Muscle of leg (tissue), 11 donors: ENCODE results near the gene DEPDC1. TPM values are rescaled to one million over a fixed set of nuclear protein-coding genes. Genes with fewer than 3 reads are reported as not detected.

Source experiments
- DNase-seq: peaks from one replicate; pipeline ENCODE4 v3.0.0; 2013
- H3K27ac ChIP-seq: one replicate; pipeline ENCODE4 v1.5.1; 2013; ENCODE audit warnings: mild to moderate bottlenecking, low read length, control low read depth
- H3K27me3 ChIP-seq: one replicate; pipeline ENCODE4 v1.6.1; 2013; ENCODE audit warnings: low read length; ENCODE audit not compliant: control insufficient read depth, insufficient read depth
- H3K36me3 ChIP-seq: one replicate; pipeline ENCODE4 v1.6.1; 2013; ENCODE audit warnings: low read length; ENCODE audit not compliant: control insufficient read depth, insufficient read depth
- H3K4me1 ChIP-seq: one replicate; pipeline ENCODE4 v1.6.1; 2013; ENCODE audit warnings: low read length; ENCODE audit not compliant: control insufficient read depth, insufficient read depth
- H3K4me3 ChIP-seq: one replicate; pipeline ENCODE4 v1.5.1; 2013; ENCODE audit warnings: low read length, control low read depth
- H3K9me3 ChIP-seq: replicated peaks from 2 replicates; pipeline ENCODE4 v1.6.1; 2013; ENCODE audit warnings: low read depth, low read length; ENCODE audit not compliant: control insufficient read depth
- WGBS: methylation state at CpG from one replicate; pipeline ENCODE4 v1.1.5; 2013; ENCODE audit warnings: missing lambda C conversion rate; ENCODE audit not compliant: insufficient coverage; 5-methylcytosine and 5-hydroxymethylcytosine counted together
- polyA plus RNA-seq, 8 donors: library from polyadenylated mRNA; unstranded; fragments of 120-200 nt; gene quantifications; one replicate each; pipeline versions ENCODE4 v1.2.1 to v1.2.3, GENCODE V29; 2013; ENCODE audit warnings: inconsistent platforms in 1 of 8, low replicate concordance in 1 of 8; ENCODE audit not compliant: insufficient read length in 8 of 8, insufficient read depth in 1 of 8
- total RNA-seq: library from RNA; stranded (reverse); fragments of 120-200 nt; gene quantifications from one replicate; pipeline ENCODE4 v1.2.4, GENCODE V29; 2013

The DEPDC1 gene
- total and polyA plus RNA-seq, 9 donors: 5.9 to 14.4 (median 9.2) TPM

DNA sequence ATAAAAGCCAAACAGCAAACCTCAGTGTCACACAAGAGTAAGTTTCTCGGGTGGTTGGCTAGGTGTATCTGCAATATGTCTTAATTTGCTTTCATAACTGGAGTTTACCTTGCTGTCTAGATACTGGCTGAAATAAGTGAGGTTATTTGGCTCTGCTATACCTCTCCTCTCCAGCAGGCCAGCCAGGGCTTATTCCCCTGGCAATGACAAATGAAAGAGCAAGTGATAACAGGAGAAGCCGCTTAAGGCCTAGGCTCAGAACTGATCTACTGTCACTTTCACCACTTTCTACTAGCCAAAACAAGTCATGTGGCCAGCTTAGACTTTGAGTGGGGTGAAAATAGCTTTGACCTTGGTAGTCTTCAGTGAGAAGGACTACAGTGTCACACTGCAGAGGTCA lies 42.3 kb downstream of the DEPDC1 start:
- no CpG with 5 or more reads among the region's 2 CpGs for WGBS
- no peaks in the 10 kb centered on the region for H3K27me3 ChIP-seq
- no peak overlapping the region for H3K27ac ChIP-seq
- no peaks in the 10 kb centered on the region for H3K9me3 ChIP-seq
- H3K4me1 ChIP-seq: peaks cover 5% of the 10 kb centered on the region
- DNase-seq: no peak
- no peak overlapping the region for H3K4me3 ChIP-seq
- H3K36me3 ChIP-seq: no peaks in the 10 kb centered on the region

DNA sequence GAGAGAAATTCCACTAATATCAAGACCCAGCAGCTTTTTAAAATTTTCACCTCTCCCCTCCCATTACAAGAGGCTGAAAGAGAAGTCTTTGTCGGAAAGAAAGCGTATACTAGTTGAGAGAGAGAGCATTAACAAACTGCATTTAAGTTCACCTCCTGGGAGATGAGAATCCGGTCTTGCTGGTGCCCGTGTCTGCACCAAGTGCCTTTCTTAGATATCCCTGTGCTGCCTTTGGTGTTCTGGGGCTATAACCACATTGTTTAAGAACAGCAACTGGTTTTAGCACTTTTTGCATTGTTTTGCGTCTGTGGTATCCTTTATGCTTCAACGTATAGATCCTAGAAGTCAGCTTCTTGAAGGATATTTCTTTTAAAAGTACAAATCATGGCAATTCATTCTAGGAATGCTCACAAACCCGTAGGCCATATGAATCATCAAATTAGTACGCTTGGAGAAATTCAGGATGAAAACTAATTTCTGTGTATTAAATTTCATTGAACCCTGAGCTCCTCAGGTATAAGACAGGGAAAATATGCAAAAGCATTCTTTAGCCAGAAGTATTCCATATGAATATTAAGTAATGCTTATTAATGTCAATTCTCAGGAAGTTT lies 43.7 kb downstream of the DEPDC1 start:
- Histone ChIP-seq H3K9me3 (no peaks in the 10 kb centered on the region), H3K27me3 (no peaks in the 10 kb centered on the region), H3K4me3 (no peak overlapping the region), H3K27ac (no peak overlapping the region), H3K36me3 (no peaks in the 10 kb centered on the region), H3K4me1 (peaks cover 5% of the 10 kb centered on the region)
- no peak for DNase-seq
- WGBS: 42% methylated on average over 2 of the region's 8 CpGs

- Histone ChIP-seq H3K9me3 (no peaks in the 10 kb centered on the region), H3K27me3 (no peaks in the 10 kb centered on the region), H3K4me3 (no peak within 1 kb of the TSS), H3K4me1 (peaks cover 5% of the 10 kb centered on the region), H3K36me3 (no peaks in the 10 kb centered on the region), H3K27ac (no peak within 1 kb of the TSS)
- no CpG with 5 or more reads among the region's 1 CpG for WGBS
- DNase-seq: peak; percentile 43
Measured at GRCh38 chr1:68449901-68450300, 47.0 kb downstream of the DEPDC1 start, which contains the start of gene RPE65. TSS of gene RPE65 (minus strand) at chr1:68449954. CDS start at chr1:68449905, 49 bp downstream.

DNA sequence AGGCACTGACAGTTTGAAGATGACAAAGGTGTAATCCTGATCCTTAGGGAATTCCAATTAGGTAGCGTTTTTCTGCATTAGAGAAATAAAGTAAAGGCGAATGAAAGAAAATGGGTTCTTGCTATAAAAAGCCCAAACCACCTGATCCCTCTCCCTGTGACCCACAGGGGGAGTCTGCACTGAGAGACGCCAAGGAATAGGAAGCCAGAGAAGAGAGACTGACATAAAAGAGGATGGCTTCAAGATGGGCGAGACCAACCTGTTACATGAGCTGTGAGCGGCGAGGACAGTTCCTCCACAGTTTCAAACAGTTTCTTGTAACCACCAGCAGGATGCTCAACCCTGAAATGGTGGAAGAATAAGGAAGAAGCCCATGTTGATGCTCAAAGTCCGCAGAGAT lies 48.5 kb downstream of the DEPDC1 start:
- 68% methylated on average over 5 of the region's 7 CpGs for WGBS
- no peak overlapping the region for H3K4me3 ChIP-seq
- peaks cover 5% of the 10 kb centered on the region for H3K4me1 ChIP-seq
- H3K27ac ChIP-seq: no peak overlapping the region
- H3K36me3 ChIP-seq: no peaks in the 10 kb centered on the region
- H3K27me3 ChIP-seq: no peaks in the 10 kb centered on the region
- no peak for DNase-seq
- H3K9me3 ChIP-seq: no peaks in the 10 kb centered on the region

GRCh38 chr1:68445709-68446108 lies 51.2 kb downstream of the DEPDC1 start:
- Histone ChIP-seq H3K4me3 (no peak overlapping the region), H3K9me3 (no peaks in the 10 kb centered on the region), H3K36me3 (no peaks in the 10 kb centered on the region), H3K4me1 (peaks cover 5% of the 10 kb centered on the region), H3K27me3 (no peaks in the 10 kb centered on the region), H3K27ac (no peak overlapping the region)
- DNase-seq: no peak
- 95% methylated on average over 4 of the region's 6 CpGs for WGBS

DNA sequence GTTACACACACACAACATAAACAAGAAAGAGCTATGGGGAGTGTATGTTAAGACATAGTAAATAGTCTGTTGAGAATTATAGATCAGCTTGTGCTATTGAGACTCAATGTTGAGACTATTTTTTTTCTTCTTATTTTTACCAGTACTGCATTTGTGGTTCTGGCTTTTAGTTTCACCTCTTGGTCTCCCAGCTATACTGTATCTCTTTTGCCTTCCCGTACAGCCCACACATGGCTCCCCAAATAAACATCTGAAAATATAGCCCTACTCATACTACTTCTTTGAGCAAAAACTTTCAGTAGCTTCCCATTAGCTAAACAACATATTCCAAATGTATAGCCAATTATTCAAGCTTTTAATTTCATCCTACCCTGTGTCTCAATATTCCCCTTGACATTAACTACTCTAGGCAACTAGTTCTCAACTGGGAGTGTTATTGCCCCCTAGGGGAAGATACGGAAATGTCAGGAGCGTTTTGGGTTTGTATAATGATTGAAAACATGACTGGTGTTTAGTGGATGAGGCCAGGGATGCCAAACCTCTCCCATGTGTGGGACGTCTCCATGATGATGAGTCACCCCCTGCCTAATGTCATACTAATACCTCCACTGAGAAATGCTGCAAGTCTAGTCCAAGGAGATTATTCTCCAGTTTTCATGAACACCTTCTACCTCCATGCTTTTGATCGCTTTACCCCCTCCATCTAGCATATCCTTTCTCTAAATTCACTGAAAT lies 53.9 kb downstream of the DEPDC1 start:
- Histone ChIP-seq H3K4me1 (no peaks in the 10 kb centered on the region), H3K4me3 (no peak overlapping the region), H3K36me3 (no peaks in the 10 kb centered on the region), H3K9me3 (no peaks in the 10 kb centered on the region), H3K27me3 (no peaks in the 10 kb centered on the region), H3K27ac (no peak overlapping the region)
- peak; percentile 13 for DNase-seq
- 86% methylated on average over 2 of the region's 5 CpGs for WGBS

- Histone ChIP-seq H3K27me3 (no peaks in the 10 kb centered on the region), H3K4me1 (no peaks in the 10 kb centered on the region), H3K9me3 (no peaks in the 10 kb centered on the region), H3K36me3 (no peaks in the 10 kb centered on the region), H3K4me3 (no peak overlapping the region), H3K27ac (no peak overlapping the region)
- no peak for DNase-seq
- WGBS: 61% methylated on average over 4 of the region's 4 CpGs
Measured at GRCh38 chr1:68442006-68442405, 54.9 kb downstream of the DEPDC1 start.

DNA sequence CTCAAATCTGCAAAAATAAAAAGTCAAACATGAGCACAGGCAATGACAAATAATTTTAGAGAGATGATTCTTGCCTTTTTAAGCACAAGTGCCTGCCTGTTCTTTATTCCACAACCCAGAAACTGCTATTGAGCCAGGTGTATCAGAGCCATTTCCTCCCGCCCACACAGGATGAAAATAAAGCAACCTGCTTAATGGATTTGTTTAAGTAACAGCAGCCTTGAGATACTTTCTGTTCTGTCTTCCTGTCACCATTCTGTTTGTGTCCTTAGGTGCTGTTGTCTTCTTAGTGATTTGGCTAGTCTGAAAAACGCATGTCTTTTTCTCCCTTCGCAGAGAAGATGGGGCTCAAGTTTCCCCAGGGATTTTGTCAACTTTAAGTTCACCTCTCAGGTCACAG lies 58.6 kb downstream of the DEPDC1 start:
- no peak overlapping the region for H3K4me3 ChIP-seq
- DNase-seq: no peak
- no peaks in the 10 kb centered on the region for H3K4me1 ChIP-seq
- H3K27me3 ChIP-seq: no peaks in the 10 kb centered on the region
- no peaks in the 10 kb centered on the region for H3K9me3 ChIP-seq
- 46% methylated on average over 2 of the region's 3 CpGs for WGBS
- no peaks in the 10 kb centered on the region for H3K36me3 ChIP-seq
- no peak overlapping the region for H3K27ac ChIP-seq

- WGBS: 75% methylated on average over 2 of the region's 2 CpGs
- no peak for DNase-seq
- H3K27me3 ChIP-seq: no peaks in the 10 kb centered on the region
Measured at GRCh38 chr1:68433395-68433794, 63.5 kb downstream of the DEPDC1 start.

DNA sequence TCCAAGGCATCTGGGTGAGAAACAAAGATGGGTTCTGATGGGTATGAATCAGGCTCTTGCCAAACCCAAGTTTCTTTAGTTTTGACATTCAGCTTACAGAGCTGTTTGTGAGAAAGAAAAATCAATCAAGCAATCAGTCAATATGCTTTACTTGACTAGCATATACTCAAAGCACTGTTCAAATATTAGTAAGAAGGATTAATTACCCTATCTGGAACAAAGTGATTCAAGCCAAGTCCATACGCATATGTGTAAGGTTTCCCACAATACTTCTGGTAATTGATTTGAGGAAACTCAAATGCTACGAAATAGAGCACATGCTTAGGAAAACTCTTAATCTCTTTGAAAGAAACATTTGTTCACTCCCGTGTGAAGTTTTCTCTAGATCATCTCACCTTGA lies 65.8 kb downstream of the DEPDC1 start:
- Histone ChIP-seq H3K36me3 (no peaks in the 10 kb centered on the region), H3K9me3 (no peaks in the 10 kb centered on the region), H3K4me3 (no peak overlapping the region), H3K4me1 (no peaks in the 10 kb centered on the region), H3K27ac (no peak overlapping the region), H3K27me3 (no peaks in the 10 kb centered on the region)
- no peak for DNase-seq
- 83% methylated on average over 1 of the region's 3 CpGs for WGBS

More at GRCh38 chr1:68433395-68433794, 63.5 kb downstream of the DEPDC1 start:
- no peaks in the 10 kb centered on the region for H3K4me1 ChIP-seq
- no peak overlapping the region for H3K27ac ChIP-seq
- H3K36me3 ChIP-seq: no peaks in the 10 kb centered on the region
- H3K4me3 ChIP-seq: no peak overlapping the region
- H3K9me3 ChIP-seq: no peaks in the 10 kb centered on the region
